Activated CD4-positive, alpha-beta T cell treated with anti-CD3 and anti-CD28 coated beads for 36 hours (primary cell): Measurements from ENCODE around the gene CRHR1. TPM values are rescaled to one million over a fixed set of nuclear protein-coding genes. Genes with fewer than 3 reads are reported as not detected.
"Not testable (repeated sequence)": the region's sequence is repeated elsewhere in the genome, so short reads cannot be mapped to it uniquely, and the experiment has no call there.

ENCODE experiments used
- ATAC-seq: fragments of 200-7000 bp; cut with Tn5 transposase; one replicate; pipeline ENCODE4 v1.10.0; 2021; ENCODE audit warnings: mild to moderate bottlenecking, moderate library complexity
- CTCF ChIA-PET: fragments of 350-600 bp; sonication (Branson Sonifier 250); formaldehyde crosslinking; loops from one replicate; lab custom pipeline; 2021; ENCODE audit warnings: antibody characterized with exemption; lab: Charles Lee
- POLR2A ChIA-PET: fragments of 350-600 bp; sonication (Branson Sonifier 250); formaldehyde crosslinking; loops from one replicate; lab custom pipeline; 2021; ENCODE audit warnings: antibody characterized with exemption, inconsistent platforms; lab: Charles Lee
- DNase-seq: peaks from one replicate; pipeline ENCODE4 v3.0.0-alpha.2; 2020
- H3K27ac Mint-ChIP-seq: one replicate; pipeline ENCODE4 v1.8.0; 2021; ENCODE audit warnings: mixed read lengths
- H3K27me3 Mint-ChIP-seq: one replicate; pipeline ENCODE4 v1.8.0; 2021; ENCODE audit warnings: mixed read lengths
- H3K36me3 Mint-ChIP-seq: one replicate; pipeline ENCODE4 v1.8.0; 2021; ENCODE audit warnings: low read depth, mixed read lengths
- H3K4me1 Mint-ChIP-seq: one replicate; pipeline ENCODE4 v1.8.0; 2021; ENCODE audit warnings: mixed read lengths
- H3K4me3 Mint-ChIP-seq: one replicate; pipeline ENCODE4 v1.8.0; 2021; ENCODE audit warnings: mild to moderate bottlenecking, moderate library complexity, mixed read lengths
- H3K9me3 Mint-ChIP-seq: one replicate; pipeline ENCODE4 v1.8.0; 2021; ENCODE audit warnings: low read depth, mixed read lengths
- intact Hi-C, 2 experiments: fragments of 100-400 bp; cut with DNase I in 1 of 2; cut with micrococcal nuclease in 1 of 2; formaldehyde crosslinking; loops; one replicate each; pipeline versions ENCODE4 v1.14.2 to v1.15.1; 2022 to 2024; cut with DNase I, micrococcal nuclease
- total RNA-seq, 2 experiments: library from RNA; stranded (reverse); gene quantifications; one replicate each; pipeline ENCODE4 v1.2.3, GENCODE V29; 2021

The CRHR1 gene
- total RNA-seq, 2 experiments from 2014 or later = not detected

GRCh38 chr17:45855691-45856336 is 71.7 kb downstream of the CRHR1 start:
- Mint-ChIP-seq H3K9me3 (no peaks in the 10 kb centered on the region), H3K36me3 (no peaks in the 10 kb centered on the region), H3K27ac (no peak overlapping the region), H3K4me1 (peaks cover 4% of the 10 kb centered on the region), H3K27me3 (peaks cover 25% of the 10 kb centered on the region), H3K4me3 (no peak overlapping the region)
- DNase-seq (no peak), ATAC-seq (no peak)
- CTCF ChIA-PET = interaction anchor here (0.5 to 1.1 kb wide), 3 partner anchors 70 to 428 kb away, joined by 3 to 4 read pairs (median 4); no protein-coding TSS in a partner anchor
- POLR2A ChIA-PET = no interaction called here
- intact Hi-C loops = no loop called here

- H3K4me3 Mint-ChIP-seq = no peak overlapping the region
- peaks cover 2% of the 10 kb centered on the region for H3K4me1 Mint-ChIP-seq
- POLR2A ChIA-PET = no interaction called here
- CTCF ChIA-PET = no interaction called here
- peaks cover 24% of the 10 kb centered on the region for H3K27me3 Mint-ChIP-seq
- no peaks in the 10 kb centered on the region for H3K9me3 Mint-ChIP-seq
- DNase-seq (no peak), ATAC-seq (no peak)
- no peaks in the 10 kb centered on the region for H3K36me3 Mint-ChIP-seq
- intact Hi-C loops = no loop called here
- no peak overlapping the region for H3K27ac Mint-ChIP-seq
Observed at GRCh38 chr17:45857977-45858708, 74.0 kb downstream of the CRHR1 start.

DNA sequence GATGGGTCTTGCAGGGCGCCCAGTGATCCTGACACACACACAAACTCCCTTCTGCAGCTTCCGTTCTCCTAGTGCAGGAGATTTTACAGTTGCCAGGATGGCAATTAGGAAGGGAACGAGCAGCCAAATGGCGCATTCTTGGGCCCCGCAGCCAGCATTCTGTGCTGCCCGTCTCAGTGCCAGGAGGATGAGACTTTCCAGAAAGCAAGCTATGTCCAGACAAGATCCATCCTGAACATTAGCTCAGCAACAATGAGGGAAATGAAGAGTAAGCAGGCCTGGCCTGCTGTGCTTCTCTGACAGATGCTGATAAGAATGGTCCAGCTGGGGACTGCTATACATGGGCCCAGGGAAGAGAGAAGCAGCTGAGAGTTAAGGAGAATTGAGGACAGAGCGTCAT is 77.0 kb downstream of the CRHR1 start:
- ChIA-PET POLR2A (no interaction called here), CTCF (interaction anchor here (0.7 to 1.3 kb wide), 4 partner anchors 9 to 221 kb away, joined by 3 to 4 read pairs (median 3); no protein-coding TSS in a partner anchor)
- H3K9me3 Mint-ChIP-seq = no peaks in the 10 kb centered on the region
- intact Hi-C loops = no loop called here
- no peaks in the 10 kb centered on the region for H3K4me1 Mint-ChIP-seq
- no peaks in the 10 kb centered on the region for H3K36me3 Mint-ChIP-seq
- peaks cover 22% of the 10 kb centered on the region for H3K27me3 Mint-ChIP-seq
- H3K27ac Mint-ChIP-seq = no peak overlapping the region
- no peak overlapping the region for H3K4me3 Mint-ChIP-seq
- ATAC-seq = no peak
- DNase-seq = no peak

- POLR2A ChIA-PET, DNase-seq, H3K4me3 Mint-ChIP-seq, H3K27ac Mint-ChIP-seq, H3K36me3 Mint-ChIP-seq, ATAC-seq, intact Hi-C loops, H3K4me1 Mint-ChIP-seq, H3K9me3 Mint-ChIP-seq: not testable (repeated sequence)
- H3K27me3 Mint-ChIP-seq = peaks cover 22% of the 10 kb centered on the region
- CTCF ChIA-PET = interaction anchor here (0.7 to 1.2 kb wide), 2 partner anchors 10 to 91 kb away, joined by 4 to 5 read pairs; no protein-coding TSS in a partner anchor
Observed at GRCh38 chr17:45862127-45862526, 78.0 kb downstream of the CRHR1 start.

- H3K27me3 Mint-ChIP-seq = peaks cover 18% of the 10 kb centered on the region
Observed at GRCh38 chr17:45863857-45864654, 79.9 kb downstream of the CRHR1 start.

GRCh38 chr17:45867171-45867570 is 83.1 kb downstream of the CRHR1 start:
- Mint-ChIP-seq H3K27ac (no peak overlapping the region), H3K4me1 (peaks cover 5% of the 10 kb centered on the region), H3K36me3 (no peaks in the 10 kb centered on the region), H3K9me3 (no peaks in the 10 kb centered on the region), H3K4me3 (no peak overlapping the region), H3K27me3 (peaks cover 11% of the 10 kb centered on the region)
- ATAC-seq (no peak), DNase-seq (no peak)
- CTCF ChIA-PET = interaction anchor here (1.8 kb wide), 1 partner anchor 27 kb away, joined by 7 read pairs; the partner anchor contains the start of gene MAPT
- POLR2A ChIA-PET = no interaction called here
- intact Hi-C loops = no loop called here

More at GRCh38 chr17:45863857-45864654, 79.9 kb downstream of the CRHR1 start:
- intact Hi-C loops = no loop called here
- DNase-seq (no peak), ATAC-seq (no peak)
- H3K9me3 Mint-ChIP-seq = no peaks in the 10 kb centered on the region
- no peak overlapping the region for H3K27ac Mint-ChIP-seq
- ChIA-PET CTCF (interaction anchor here (1.0 kb wide), 1 partner anchor 32 kb away, joined by 3 read pairs; no protein-coding TSS in a partner anchor), POLR2A (no interaction called here)
- no peak overlapping the region for H3K4me3 Mint-ChIP-seq
- no peaks in the 10 kb centered on the region for H3K36me3 Mint-ChIP-seq
- no peaks in the 10 kb centered on the region for H3K4me1 Mint-ChIP-seq

- no peak overlapping the region for H3K4me3 Mint-ChIP-seq
- no peaks in the 10 kb centered on the region for H3K36me3 Mint-ChIP-seq
- CTCF ChIA-PET = interaction anchor here (0.9 to 1.8 kb wide), 2 partner anchors 15 to 26 kb away, joined by 3 to 7 read pairs; partner anchors contain the start of gene MAPT
- POLR2A ChIA-PET = no interaction called here
- no peaks in the 10 kb centered on the region for H3K9me3 Mint-ChIP-seq
- DNase-seq = no peak
- H3K27ac Mint-ChIP-seq = no peak overlapping the region
- peaks cover 11% of the 10 kb centered on the region for H3K27me3 Mint-ChIP-seq
- no peak for ATAC-seq
- intact Hi-C loops = no loop called here
- H3K4me1 Mint-ChIP-seq = peaks cover 5% of the 10 kb centered on the region
Observed at GRCh38 chr17:45867702-45868101, 83.6 kb downstream of the CRHR1 start.

GRCh38 chr17:45868276-45868675 is 84.2 kb downstream of the CRHR1 start:
- Mint-ChIP-seq H3K27me3 (peaks cover 11% of the 10 kb centered on the region), H3K27ac (no peak overlapping the region), H3K9me3 (no peaks in the 10 kb centered on the region), H3K36me3 (no peaks in the 10 kb centered on the region), H3K4me3 (no peak overlapping the region), H3K4me1 (peaks cover 8% of the 10 kb centered on the region)
- CTCF ChIA-PET = interaction anchor here (0.9 to 1.8 kb wide), 2 partner anchors 16 to 26 kb away, joined by 3 to 7 read pairs; partner anchors contain the start of gene MAPT
- no peak for DNase-seq
- ATAC-seq = no peak
- intact Hi-C loops = no loop called here
- POLR2A ChIA-PET = no interaction called here

GRCh38 chr17:45869676-45870341 is 85.7 kb downstream of the CRHR1 start:
- H3K4me1 Mint-ChIP-seq = peaks cover 16% of the 10 kb centered on the region
- no peaks in the 10 kb centered on the region for H3K36me3 Mint-ChIP-seq
- intact Hi-C loops = no loop called here
- H3K27ac Mint-ChIP-seq = no peak overlapping the region
- POLR2A ChIA-PET = no interaction called here
- ATAC-seq (no peak), DNase-seq (peak; percentile 38)
- H3K4me3 Mint-ChIP-seq = no peak overlapping the region
- no peaks in the 10 kb centered on the region for H3K9me3 Mint-ChIP-seq
- peaks cover 7% of the 10 kb centered on the region for H3K27me3 Mint-ChIP-seq
- CTCF ChIA-PET = no interaction called here

DNA sequence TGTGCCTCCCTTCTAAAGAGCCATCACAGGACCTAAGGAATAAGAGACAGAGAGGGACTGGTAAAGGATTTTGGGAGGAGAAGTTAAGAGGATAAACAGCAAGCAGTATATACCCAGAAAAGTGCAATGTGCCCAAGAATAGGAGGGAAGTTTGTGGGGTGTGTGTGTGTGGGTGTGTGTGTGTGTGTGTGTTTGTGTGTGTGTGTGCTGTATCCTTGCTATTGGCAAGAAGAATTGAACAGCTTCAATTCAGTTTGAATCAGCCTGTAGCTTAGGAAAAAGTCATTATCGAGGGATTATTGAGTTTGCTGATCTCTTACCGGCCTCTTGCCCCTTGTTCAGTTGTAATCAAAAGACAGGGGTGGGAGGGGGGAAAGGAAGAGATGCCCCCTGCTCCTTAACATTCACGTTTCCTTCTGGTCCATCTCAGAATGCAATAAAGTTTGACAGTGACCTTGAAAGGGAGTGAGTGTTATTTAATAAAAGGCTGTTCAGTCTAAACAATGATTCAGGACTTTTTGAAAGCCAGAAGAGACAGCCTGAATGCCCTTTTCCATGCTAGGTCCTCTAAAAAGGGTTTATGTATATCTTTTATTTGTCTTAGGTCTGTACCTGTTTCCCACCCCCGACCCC is 86.3 kb downstream of the CRHR1 start:
- Mint-ChIP-seq H3K4me1 (peaks cover 16% of the 10 kb centered on the region), H3K36me3 (no peaks in the 10 kb centered on the region), H3K27me3 (peaks cover 5% of the 10 kb centered on the region), H3K27ac (no peak overlapping the region), H3K9me3 (no peaks in the 10 kb centered on the region), H3K4me3 (no peak overlapping the region)
- no peak for DNase-seq
- ChIA-PET POLR2A (no interaction called here), CTCF (interaction anchor here (0.7 to 1.0 kb wide), 3 partner anchors 10 to 23 kb away, joined by 3 to 4 read pairs (median 3); no protein-coding TSS in a partner anchor)
- ATAC-seq = no peak
- intact Hi-C loops = no loop called here
